NCI-H2081 treated with DMSO at 0.1 percent for 48 hours (cell line): ENCODE results near the gene HNF4A.

Source experiments
- DNase-seq: peaks from one replicate; lab custom pipeline; 2025; lab: John Stamatoyannopoulos, UW

The HNF4A gene

GRCh38 chr20:44392776-44393607, 37.5 kb downstream of the HNF4A start:
- no peak for DNase-seq

GRCh38 chr20:44393608-44394451, 38.3 kb downstream of the HNF4A start:
- DNase-seq: no peak

- no peak for DNase-seq
Measured at GRCh38 chr20:44394452-44394701, 38.9 kb downstream of the HNF4A start.

- DNase-seq: no peak
Measured at GRCh38 chr20:44394702-44395460, 39.4 kb downstream of the HNF4A start.

GRCh38 chr20:44395461-44396340, 40.2 kb downstream of the HNF4A start:
- no peak for DNase-seq

GRCh38 chr20:44396369-44397130, 41.1 kb downstream of the HNF4A start:
- DNase-seq: no peak

GRCh38 chr20:44398335-44398734, 42.8 kb downstream of the HNF4A start:
- no peak for DNase-seq

- no peak for DNase-seq
Measured at GRCh38 chr20:44399446-44399845, 43.9 kb downstream of the HNF4A start.

GRCh38 chr20:44400671-44400969, 45.1 kb downstream of the HNF4A start:
- DNase-seq: no peak

- DNase-seq: no peak
Measured at GRCh38 chr20:44400970-44401769, 45.7 kb downstream of the HNF4A start.

- DNase-seq: no peak
Measured at GRCh38 chr20:44401770-44402390, 46.4 kb downstream of the HNF4A start.

GRCh38 chr20:44402391-44403193, 47.1 kb downstream of the HNF4A start:
- DNase-seq: no peak

- DNase-seq: no peak
Measured at GRCh38 chr20:44403194-44404112, 48.0 kb downstream of the HNF4A start.

- no peak for DNase-seq
Measured at GRCh38 chr20:44404204-44405181, 49.0 kb downstream of the HNF4A start.

GRCh38 chr20:44405257-44405656, 49.8 kb downstream of the HNF4A start:
- no peak for DNase-seq

- DNase-seq: no peak
Measured at GRCh38 chr20:44405785-44406571, 50.5 kb downstream of the HNF4A start.
